ENCODE data around the gene IGFALS.

Gene IGFALS

DNA sequence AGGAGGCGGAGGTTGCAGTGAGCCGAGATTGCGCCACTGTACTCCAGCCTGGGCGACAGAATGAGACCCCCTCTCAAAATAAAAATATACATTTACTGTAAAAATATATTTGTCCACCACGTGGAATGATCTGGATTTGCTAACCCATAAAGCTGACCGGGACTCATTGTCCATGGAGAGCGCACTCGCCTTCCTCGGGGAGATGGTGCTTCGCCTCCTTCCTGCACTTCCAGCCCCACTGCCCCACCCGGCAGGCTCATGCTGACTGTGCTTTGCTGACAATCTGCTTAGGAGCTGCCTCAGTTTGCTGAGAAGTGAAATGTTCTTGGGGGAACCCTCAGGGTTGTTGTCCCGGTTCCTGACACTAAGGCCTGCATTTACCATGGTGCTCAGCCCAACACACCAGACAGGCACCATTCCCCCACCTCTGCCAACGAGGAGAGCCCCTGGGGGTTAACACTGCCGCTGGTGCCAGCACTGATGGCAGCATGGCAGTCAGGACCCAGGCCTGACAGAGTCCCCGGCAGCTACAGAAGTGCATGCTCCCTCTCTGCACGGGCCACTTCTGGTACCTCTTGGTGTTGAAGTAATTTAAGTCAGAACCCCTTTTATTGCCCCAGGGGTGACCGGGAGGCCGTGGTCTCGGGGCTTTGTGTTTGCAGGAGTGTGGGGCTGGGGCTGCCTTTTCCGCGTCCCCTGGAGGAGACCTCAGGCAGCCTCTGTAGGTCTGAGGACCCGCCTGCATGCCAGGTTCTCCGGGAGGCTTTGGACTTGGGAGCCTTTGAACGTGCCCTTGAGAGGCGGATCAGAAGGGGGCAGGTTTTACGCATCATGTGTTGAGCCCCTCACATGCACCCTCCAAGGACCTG, 8.3 kb downstream of the IGFALS start:
- H3K4me3 ChIP-seq (ENCODE audit: low read depth, low read length): no peak overlapping the region
- TF ChIP-seq, protein P1, sequence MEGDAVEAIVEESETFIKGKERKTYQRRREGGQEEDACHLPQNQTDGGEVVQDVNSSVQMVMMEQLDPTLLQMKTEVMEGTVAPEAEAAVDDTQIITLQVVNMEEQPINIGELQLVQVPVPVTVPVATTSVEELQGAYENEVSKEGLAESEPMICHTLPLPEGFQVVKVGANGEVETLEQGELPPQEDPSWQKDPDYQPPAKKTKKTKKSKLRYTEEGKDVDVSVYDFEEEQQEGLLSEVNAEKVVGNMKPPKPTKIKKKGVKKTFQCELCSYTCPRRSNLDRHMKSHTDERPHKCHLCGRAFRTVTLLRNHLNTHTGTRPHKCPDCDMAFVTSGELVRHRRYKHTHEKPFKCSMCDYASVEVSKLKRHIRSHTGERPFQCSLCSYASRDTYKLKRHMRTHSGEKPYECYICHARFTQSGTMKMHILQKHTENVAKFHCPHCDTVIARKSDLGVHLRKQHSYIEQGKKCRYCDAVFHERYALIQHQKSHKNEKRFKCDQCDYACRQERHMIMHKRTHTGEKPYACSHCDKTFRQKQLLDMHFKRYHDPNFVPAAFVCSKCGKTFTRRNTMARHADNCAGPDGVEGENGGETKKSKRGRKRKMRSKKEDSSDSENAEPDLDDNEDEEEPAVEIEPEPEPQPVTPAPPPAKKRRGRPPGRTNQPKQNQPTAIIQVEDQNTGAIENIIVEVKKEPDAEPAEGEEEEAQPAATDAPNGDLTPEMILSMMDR (IDR thresholded peaks at IDR 0.05; ENCODE audit: low read depth, low read length): no peak

DNA sequence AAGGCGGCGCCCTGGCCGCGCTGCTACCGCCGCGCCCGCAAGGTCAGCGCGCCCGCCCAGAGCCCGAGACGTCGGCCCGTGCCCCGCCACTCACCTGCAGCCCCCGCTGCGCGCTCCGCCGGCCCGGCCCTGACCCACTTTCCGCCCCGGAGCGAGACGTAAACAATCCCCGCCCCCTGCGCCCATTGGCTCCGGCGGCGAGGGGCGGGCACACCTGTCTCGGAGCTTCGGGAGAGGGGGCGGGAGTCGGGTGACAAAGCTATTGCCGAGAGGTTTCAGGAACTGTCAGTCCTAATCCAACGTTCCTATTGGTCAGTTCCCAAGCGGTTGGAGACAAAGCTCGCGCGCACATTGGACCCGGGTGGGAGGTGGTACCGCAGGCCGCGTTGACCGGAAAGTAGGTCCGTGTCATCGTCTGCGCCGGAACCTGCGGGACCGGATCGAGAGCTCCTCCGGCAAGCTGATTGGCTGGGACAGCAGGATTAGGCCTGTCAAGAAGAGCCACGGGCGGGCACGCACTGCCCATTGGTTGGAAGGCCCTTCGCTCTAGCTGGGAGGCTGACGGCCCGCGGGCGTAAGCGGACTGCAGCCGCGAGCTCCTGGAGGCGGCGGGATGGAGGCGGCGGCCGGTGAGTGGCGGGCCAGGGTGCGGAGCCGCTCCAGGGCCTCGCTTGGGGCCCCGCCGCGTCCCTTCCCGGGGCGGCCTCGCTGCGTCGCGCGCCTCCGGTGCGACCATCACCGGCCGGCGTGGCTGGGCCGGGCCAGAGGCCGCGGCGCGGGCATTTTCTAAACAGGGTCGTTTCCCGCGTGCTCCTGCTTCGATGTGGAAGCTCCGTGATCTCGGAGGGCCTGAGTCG, 10.9 kb downstream of the IGFALS start, which contains the start of the genes NUBP2 and SPSB3:
Gene NUBP2 (plus strand): TSS at position 553 of the 857 bp plus-strand sequence. CDS start 61 bp downstream, at position 614.
Gene SPSB3 (minus strand): TSS at position 164 of the 857 bp plus-strand sequence. CDS start 1,088 bp downstream, outside the sequence.
- H3K4me3 ChIP-seq (ENCODE audit: low read depth, low read length): peak within 1 kb of the TSS; percentile 92
- TF ChIP-seq, protein P1 (IDR thresholded peaks at IDR 0.05; ENCODE audit: low read depth, low read length): no peak

DNA sequence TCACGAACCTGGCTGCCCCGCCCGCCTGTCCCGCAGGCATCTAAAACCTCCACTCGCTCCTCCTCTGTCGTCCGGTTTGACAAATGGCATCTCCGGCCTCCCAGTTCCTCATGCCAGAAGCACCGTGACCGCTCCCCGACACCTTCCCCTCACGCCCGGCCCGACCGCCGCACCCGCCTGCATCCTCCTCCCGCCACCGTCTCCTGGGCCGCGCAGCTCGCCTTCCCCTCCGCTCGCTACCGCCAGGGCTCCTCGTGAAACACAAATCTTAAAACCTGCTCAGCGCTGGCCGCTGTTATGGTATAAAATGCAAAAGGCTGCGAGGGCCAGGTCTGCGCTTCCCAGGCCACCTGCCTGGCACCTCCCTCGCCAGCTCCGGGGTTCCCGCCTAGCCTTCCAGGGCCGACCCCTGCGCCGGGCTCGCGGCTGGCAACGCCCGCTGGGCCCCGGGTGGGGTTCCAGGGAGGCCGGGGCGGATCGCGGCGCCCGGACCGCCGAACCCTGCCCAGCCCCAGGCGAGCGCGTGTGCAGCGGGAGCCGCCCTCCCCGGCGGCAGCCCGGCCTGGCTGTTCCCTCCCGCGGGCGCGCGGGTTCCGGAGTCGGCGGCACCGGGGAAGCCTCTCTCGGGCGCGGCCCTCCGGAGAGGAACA, 11.6 kb downstream of the IGFALS start:
- H3K4me3 ChIP-seq (ENCODE audit: low read depth, low read length): peak overlapping the region; percentile 77
- TF ChIP-seq, protein P1 (IDR thresholded peaks at IDR 0.05; ENCODE audit: low read depth, low read length): 0 out of 2 replicates have a peak, but pooled peaks have one; percentile 5

DNA sequence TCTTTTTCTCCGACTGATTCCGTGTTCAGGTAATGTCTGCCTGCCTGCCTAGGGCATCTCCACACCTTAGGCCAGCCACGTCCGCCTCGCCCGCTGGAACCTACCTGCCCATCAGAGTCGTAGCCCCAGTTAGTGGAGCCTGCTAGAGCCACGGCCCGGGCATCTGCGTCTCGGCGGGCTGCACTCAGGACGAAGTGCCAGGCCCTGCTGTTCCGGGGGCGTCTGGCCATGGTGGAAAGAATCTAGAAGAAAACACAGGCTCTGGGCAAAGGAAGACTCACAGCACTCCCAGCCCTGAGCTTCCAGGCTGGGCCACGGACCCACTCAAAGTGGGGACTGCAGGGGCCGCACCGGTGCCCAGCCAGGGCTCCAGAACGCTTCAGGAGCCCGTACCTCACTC, 12.3 kb downstream of the IGFALS start:
- TF ChIP-seq, protein P1 (IDR thresholded peaks at IDR 0.05; ENCODE audit: low read depth, low read length): no peak
- H3K4me3 ChIP-seq (ENCODE audit: low read depth, low read length): peak overlapping the region; percentile 77

DNA sequence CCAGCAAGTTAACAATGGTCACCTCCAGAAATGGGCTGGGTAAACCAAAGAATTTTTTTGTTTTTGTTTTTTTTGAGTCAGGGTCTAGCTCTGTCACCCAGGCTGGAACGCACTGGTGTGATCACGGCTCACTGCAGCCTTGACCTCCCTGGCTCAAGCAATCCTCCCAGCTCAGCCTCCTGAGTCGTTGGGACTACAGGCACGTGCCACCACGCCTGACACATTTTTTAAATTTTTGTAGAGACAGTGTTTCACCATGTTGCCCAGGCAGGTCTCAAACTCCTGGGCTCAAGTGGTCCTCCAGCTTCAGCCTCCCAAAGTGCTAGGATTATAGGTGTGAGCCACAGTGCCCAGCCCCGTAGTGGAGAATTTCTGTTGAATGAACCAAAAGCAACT, 12.8 kb downstream of the IGFALS start:
- H3K4me3 ChIP-seq (ENCODE audit: low read depth, low read length): no peak overlapping the region
- TF ChIP-seq, protein P1 (IDR thresholded peaks at IDR 0.05; ENCODE audit: low read depth, low read length): no peak

DNA sequence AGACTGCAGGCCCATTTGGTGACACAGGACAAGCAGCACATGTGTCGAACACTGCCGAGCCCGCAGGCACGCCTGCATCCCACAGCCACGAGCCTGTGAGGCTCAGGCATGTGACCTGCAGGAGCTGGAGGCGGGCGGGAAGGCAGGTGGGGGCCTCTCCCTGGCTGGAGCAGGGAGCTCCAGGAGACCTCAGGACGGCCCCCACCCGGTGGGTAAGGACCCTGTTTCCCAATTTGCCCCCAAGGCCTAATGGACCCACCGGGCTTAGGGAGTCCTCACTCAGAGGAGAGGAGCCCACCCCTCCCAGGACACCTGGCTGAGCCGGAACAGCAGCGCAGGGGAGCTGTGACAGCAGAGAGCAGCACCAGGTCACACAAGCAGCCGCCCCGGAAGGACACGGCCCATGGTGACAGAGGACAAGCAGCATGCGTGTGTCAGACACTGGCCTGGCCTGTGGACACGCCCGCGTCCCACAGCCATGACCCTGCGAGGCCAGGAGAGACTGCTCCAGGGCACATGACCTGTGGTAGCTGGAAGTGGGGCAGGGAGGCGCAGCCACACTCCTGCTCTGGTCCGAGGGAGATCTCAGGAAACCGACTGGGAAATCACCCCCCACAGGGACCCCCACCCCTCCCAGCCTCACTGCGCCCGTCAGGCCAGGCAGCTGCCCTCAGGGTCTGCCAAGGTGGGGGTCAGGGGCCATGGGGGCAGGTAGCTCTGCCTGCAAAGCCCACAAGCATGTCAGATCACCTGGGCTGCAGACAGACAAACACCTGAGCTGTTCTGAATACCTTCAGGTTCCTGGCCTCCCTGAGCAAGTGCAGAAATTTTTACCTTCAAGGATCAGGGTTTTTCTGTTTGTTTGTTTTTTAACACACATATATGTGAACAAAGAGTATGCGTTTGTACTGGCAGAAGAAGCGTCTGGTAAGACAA, 13.5 kb downstream of the IGFALS start:
- TF ChIP-seq, protein P1 (IDR thresholded peaks at IDR 0.05; ENCODE audit: low read depth, low read length): no peak
- no peak overlapping the region for H3K4me3 ChIP-seq (ENCODE audit: low read depth, low read length)
